GM18868 (cell line): ENCODE data around the gene CDK15.

ENCODE experiments used
- ATAC-seq: cut with Tn5 transposase; IDR thresholded peaks from one replicate; pipeline ENCODE4 v1.9.1; 2021; ENCODE audit warnings: mild to moderate bottlenecking, moderate library complexity; ENCODE audit not compliant: unreplicated experiment

Gene CDK15

DNA sequence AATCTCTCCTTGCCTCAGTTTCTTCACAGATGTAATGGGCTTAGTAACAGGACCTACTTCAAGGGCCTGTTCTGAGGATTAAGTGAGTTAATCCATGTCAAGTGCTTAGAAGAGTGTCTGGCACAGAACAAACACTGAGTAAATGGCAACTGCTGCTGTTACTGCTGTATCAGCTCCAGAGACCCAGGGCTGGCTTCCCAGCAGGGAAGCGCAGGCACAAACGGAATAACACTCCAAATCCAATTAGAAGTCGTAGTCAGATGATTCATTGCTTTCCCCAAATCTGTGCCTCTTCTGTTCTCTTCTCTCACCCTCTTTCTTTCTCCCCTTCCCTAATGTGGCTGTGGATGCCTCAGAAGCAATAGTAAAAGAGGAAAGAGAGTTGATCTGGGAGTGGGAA lies 126.2 kb downstream of the CDK15 start:
- no peak for ATAC-seq

DNA sequence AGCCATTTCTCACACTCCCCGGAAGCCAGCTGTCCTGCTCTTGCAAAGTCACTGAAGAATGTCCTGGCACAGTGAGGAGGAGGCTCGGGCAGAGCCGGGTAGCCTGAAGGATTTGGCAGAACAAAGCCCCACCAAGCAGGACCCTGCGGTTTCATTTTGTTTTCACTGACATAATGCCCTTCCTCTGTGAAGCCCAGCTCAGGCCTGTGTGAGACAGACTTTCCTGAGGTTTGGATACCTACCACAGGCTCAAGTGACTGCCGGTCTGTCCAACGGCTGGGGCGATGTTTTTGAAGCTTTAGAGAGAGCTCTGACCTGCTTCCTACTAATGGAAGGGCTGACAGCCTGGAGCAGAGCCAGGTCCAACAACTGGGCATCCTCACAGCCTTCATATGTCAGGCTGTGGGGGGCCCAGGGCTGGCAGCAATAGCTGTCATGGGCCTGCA lies 127.5 kb downstream of the CDK15 start:
- ATAC-seq, result no peak

DNA sequence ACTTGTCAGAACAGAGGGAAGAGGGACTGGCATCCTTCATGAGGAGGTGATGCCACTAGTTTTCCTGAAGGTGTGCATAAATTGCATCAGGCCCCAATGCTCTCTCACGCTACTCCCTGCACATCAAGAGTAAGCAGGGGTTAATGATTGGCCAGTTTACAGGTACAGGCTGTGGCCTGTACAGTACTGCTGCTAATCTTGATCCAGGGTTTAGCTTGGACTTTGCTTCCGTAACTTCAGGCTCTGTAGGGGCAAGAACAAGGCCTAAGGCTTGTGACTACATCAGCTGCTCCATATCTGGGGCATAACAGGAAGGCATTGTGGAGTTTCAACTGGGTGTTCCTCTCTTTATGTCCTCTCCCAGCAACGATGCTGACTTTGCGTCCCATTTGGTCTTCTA lies 130.5 kb downstream of the CDK15 start:
- no peak for ATAC-seq

DNA sequence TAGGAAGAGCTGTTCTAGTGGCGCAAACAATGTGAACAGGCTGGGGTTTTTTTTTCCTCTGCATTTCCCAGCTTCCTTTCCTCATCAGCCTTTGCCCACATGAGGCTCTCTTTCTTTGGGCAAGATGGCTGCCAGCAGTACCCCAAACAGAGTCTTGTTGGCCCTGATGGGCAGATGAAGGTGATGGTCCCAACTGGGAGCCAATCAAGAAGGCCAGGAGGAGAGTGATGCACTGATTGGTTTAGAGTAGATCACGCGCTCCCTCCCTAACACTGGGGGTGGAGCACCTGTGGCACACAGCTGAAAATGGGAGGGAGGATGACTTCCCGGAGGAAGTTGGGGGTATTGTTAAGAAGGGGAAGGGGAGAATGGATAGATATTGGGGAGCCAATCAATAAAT lies 131.0 kb downstream of the CDK15 start:
- ATAC-seq, result no peak

DNA sequence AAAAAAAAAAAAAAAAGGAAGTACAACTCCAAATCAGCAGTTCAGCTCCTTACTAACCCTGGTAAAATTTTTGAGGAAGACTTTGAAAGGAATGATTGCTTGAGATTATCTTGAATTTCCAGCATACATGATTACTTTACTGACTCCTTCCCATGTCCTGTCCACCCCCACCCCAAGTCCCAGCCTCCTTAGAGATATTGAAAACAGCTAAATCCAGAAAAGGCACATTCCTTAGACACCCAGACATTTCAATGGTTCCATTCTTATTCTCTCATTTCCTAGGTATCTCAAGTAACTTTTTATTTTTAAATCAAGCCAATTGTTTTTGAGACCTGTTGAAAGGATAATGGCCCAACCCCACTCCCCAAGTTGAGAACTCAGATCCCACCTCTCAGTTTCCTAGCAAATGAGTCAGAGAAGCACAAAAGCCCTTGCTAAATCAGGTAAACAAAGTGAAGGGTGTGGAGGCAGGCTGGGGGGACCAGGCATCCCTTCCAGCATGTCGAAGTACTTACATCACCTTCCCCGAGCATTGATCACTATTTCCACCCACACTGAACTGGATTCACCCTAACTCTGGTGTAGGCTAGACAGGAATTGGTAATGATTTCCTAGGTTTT lies 131.9 kb downstream of the CDK15 start:
- ATAC-seq, result no peak

DNA sequence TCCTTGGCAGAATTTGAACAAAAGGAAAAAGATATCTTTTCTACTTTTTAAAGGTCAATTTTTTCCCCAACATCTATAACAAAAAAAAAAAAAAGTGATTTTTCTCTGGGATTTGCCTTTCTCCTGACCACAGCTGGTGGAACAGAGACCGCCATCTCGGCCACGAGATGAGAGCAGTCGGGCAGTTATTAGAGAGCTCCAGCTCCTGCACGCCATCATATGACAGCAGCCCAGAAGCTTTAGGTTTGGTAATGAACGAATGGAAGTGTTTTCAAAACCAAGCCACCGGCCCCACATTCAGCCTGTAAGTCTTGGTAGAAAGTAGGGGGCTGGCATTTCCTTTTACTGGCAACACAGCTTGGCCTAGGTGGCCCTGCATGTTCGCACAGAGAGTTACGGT lies 132.4 kb downstream of the CDK15 start:
- ATAC-seq, result no peak

DNA sequence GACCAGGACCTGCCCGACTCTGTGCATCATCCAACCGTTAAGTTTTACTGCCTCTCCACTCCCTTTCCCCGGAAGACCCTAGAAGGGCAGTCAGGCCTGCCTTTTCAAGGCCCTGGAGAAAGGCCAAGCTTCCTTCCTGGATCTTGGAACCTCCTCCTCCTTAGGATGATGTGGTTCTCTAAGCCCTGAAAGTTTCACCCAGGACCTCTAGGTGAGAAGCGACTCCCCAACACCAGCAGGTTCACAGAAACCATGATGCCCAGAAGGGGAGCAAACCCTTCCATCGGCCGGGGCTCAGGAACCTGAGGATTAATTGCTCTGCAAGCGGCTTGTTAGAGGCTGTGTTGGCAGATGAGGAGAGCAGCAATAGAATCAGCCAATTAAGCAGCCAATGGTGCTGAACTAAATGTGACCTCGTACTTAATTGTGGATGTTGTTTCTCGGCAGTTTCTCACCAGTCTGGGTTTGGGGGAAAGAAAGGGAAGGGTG lies 133.2 kb downstream of the CDK15 start:
- no peak for ATAC-seq

DNA sequence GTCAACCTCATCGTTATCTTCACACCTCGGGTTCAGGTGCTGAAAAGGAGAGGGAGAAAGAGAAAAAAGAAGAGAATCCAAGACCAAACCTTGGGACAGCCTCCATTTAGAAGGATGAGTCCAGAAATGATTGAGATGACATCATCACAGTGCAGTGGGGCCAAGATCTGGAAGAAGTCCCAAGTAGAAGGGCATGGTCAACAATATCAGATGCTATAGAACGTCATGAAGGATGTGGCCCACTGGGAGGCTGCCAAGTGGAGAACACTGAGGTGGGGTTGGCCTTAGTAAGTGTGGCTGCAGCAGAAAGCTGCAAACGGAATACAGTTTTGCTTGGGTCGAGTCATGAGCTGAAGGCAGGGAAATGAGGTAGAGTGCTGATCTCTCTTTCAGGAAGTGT lies 136.2 kb downstream of the CDK15 start:
- ATAC-seq, result no peak
